Brain microvascular endothelial cell (primary cell): Measurements from ENCODE around the gene RPRD1B.

Source experiments
- DNase-seq: peaks from one replicate; pipeline ENCODE4 v3.0.0-alpha.2; 2020
- H3K27ac ChIP-seq: fragments of 250-450 bp; sonication (Bioruptor Pico); 2 replicates; pipeline ENCODE4 v1.5.1; 2020; ENCODE audit warnings: mild to moderate bottlenecking, moderate library complexity
- H3K27me3 ChIP-seq: fragments of 250-450 bp; sonication (Bioruptor Pico); replicated peaks from 2 replicates; pipeline ENCODE4 v1.5.1; 2020; ENCODE audit warnings: mild to moderate bottlenecking
- H3K36me3 ChIP-seq: fragments of 250-450 bp; sonication (Bioruptor Pico); replicated peaks from 2 replicates; pipeline ENCODE4 v1.5.1; 2020; ENCODE audit warnings: mild to moderate bottlenecking
- H3K4me3 ChIP-seq: 2 replicates; pipeline ENCODE4 v1.5.1; 2011; ENCODE audit warnings: low read depth, mild to moderate bottlenecking, control low read depth, low read length, moderate library complexity
- CTCF ChIP-seq: IDR thresholded peaks from 2 replicates; pipeline ENCODE4 v1.5.1; 2011; ENCODE audit warnings: low read depth, mild to moderate bottlenecking, moderate library complexity, low read length, control low read depth, inconsistent platforms; ENCODE audit errors: missing control alignments
- in situ Hi-C: cut with HindIII; loops from 2 replicates; pipeline ENCODE4 v1.10.0; 2017; ENCODE audit warnings: low sequenced_read_pairs, low pct_ligation_motif_present

RPRD1B gene

GRCh38 chr20:38023181-38024001, 10.2 kb upstream of the RPRD1B start:
- no peak for TF ChIP-seq CTCF
- Histone ChIP-seq H3K27me3 (no peaks in the 10 kb centered on the region), H3K27ac (peak overlapping the region; percentile 70), H3K36me3 (no peaks in the 10 kb centered on the region), H3K4me3 (no peak overlapping the region)
- in situ Hi-C loops = no loop called here
- peak; percentile 62 for DNase-seq

GRCh38 chr20:38024496-38024895, 9.1 kb upstream of the RPRD1B start:
- in situ Hi-C loops = no loop called here
- no peak for DNase-seq
- Histone ChIP-seq H3K4me3 (no peak overlapping the region), H3K27me3 (no peaks in the 10 kb centered on the region), H3K36me3 (no peaks in the 10 kb centered on the region), H3K27ac (peak overlapping the region; percentile 70)
- no peak for TF ChIP-seq CTCF

GRCh38 chr20:38029453-38029852, 4.1 kb upstream of the RPRD1B start:
- no peak for DNase-seq
- in situ Hi-C loops = no loop called here
- H3K27me3 ChIP-seq = no peaks in the 10 kb centered on the region
- no peak overlapping the region for H3K27ac ChIP-seq
- TF ChIP-seq CTCF = no peak
- no peak overlapping the region for H3K4me3 ChIP-seq
- H3K36me3 ChIP-seq = no peaks in the 10 kb centered on the region

GRCh38 chr20:38031957-38032356, 1.6 kb upstream of the RPRD1B start:
- Histone ChIP-seq H3K36me3 (no peaks in the 10 kb centered on the region), H3K4me3 (no peak overlapping the region), H3K27ac (no peak overlapping the region), H3K27me3 (no peaks in the 10 kb centered on the region)
- no peak for DNase-seq
- in situ Hi-C loops = no loop called here
- TF ChIP-seq CTCF = no peak

- H3K4me3 ChIP-seq = peak overlapping the region; percentile 78
- no peaks in the 10 kb centered on the region for H3K36me3 ChIP-seq
- no peaks in the 10 kb centered on the region for H3K27me3 ChIP-seq
- TF ChIP-seq CTCF = no peak
- DNase-seq = no peak
- H3K27ac ChIP-seq = peak overlapping the region; percentile 74
- in situ Hi-C loops = no loop called here
Measured at GRCh38 chr20:38032585-38033329, 789 bp upstream of the RPRD1B start.
